Osteocyte (in vitro differentiated cells): ENCODE results near the gene CORO2B. TPM values are rescaled to one million over a fixed set of nuclear protein-coding genes. Genes with fewer than 3 reads are reported as not detected.

Experiments
- DNase-seq: peaks from one replicate; pipeline ENCODE4 v3.0.0; 2021; ENCODE audit warnings: mixed read lengths; ENCODE audit not compliant: unreplicated experiment; ENCODE audit errors: extremely low spot score
- H3K27ac Mint-ChIP-seq: one replicate; pipeline ENCODE4 v1.8.0; 2021; ENCODE audit warnings: mild to moderate bottlenecking, mixed read lengths; ENCODE audit not compliant: unreplicated experiment
- H3K27me3 Mint-ChIP-seq: one replicate; pipeline ENCODE4 v1.8.0; 2021; ENCODE audit warnings: mixed read lengths; ENCODE audit not compliant: unreplicated experiment
- H3K36me3 Mint-ChIP-seq: one replicate; pipeline ENCODE4 v1.8.0; 2021; ENCODE audit warnings: mixed read lengths; ENCODE audit not compliant: unreplicated experiment
- H3K4me1 Mint-ChIP-seq: one replicate; pipeline ENCODE4 v1.8.0; 2021; ENCODE audit warnings: mixed read lengths; ENCODE audit not compliant: unreplicated experiment
- H3K4me3 Mint-ChIP-seq: one replicate; pipeline ENCODE4 v1.8.0; 2021; ENCODE audit warnings: mild to moderate bottlenecking, moderate library complexity, mixed read lengths; ENCODE audit not compliant: unreplicated experiment
- H3K9me3 Mint-ChIP-seq: one replicate; pipeline ENCODE4 v1.8.0; 2021; ENCODE audit warnings: mixed read lengths; ENCODE audit not compliant: unreplicated experiment
- CTCF ChIP-seq: fragments of 200-600 bp; sonication (generic); IDR thresholded peaks from 2 replicates; pipeline ENCODE4 v1.5.0; 2021; ENCODE audit warnings: antibody characterized with exemption, mild to moderate bottlenecking, moderate library complexity
- total RNA-seq: library from RNA; stranded (reverse); gene quantifications from 2 replicates; pipeline ENCODE4 v1.2.1, GENCODE V29; 2021

CORO2B gene
- total RNA-seq, 1 donor from 2014 or later: 22.6 TPM

- peaks cover 5% of the 10 kb centered on the region for H3K9me3 Mint-ChIP-seq
These were observed 195.9 kb downstream of the CORO2B start for GRCh38 chr15:68774521-68775235.

GRCh38 chr15:68775236-68775577 is 196.4 kb downstream of the CORO2B start:
- Mint-ChIP-seq H3K9me3 (peaks cover 5% of the 10 kb centered on the region), H3K27ac (no peak overlapping the region), H3K4me3 (no peak overlapping the region), H3K4me1 (no peaks in the 10 kb centered on the region), H3K27me3 (peaks cover 6% of the 10 kb centered on the region), H3K36me3 (peaks cover 28% of the 10 kb centered on the region)
- DNase-seq: peak; percentile 36
- TF ChIP-seq CTCF: no peak

More at GRCh38 chr15:68774521-68775235, 195.9 kb downstream of the CORO2B start:
- Mint-ChIP-seq H3K27me3 (peaks cover 6% of the 10 kb centered on the region), H3K4me3 (no peak overlapping the region), H3K4me1 (no peaks in the 10 kb centered on the region), H3K36me3 (peaks cover 24% of the 10 kb centered on the region), H3K27ac (no peak overlapping the region)
- no peak for TF ChIP-seq CTCF
- peak; percentile 54 for DNase-seq

- peaks cover 5% of the 10 kb centered on the region for H3K9me3 Mint-ChIP-seq
- H3K27me3 Mint-ChIP-seq: peaks cover 6% of the 10 kb centered on the region
- peaks cover 33% of the 10 kb centered on the region for H3K36me3 Mint-ChIP-seq
- H3K4me1 Mint-ChIP-seq: no peaks in the 10 kb centered on the region
- DNase-seq: peak; percentile 56
- no peak overlapping the region for H3K4me3 Mint-ChIP-seq
- TF ChIP-seq CTCF: no peak
- no peak overlapping the region for H3K27ac Mint-ChIP-seq
These were observed 197.1 kb downstream of the CORO2B start for GRCh38 chr15:68775671-68776476.

- Mint-ChIP-seq H3K36me3 (peaks cover 35% of the 10 kb centered on the region), H3K27me3 (peaks cover 5% of the 10 kb centered on the region), H3K4me3 (no peak overlapping the region), H3K4me1 (no peaks in the 10 kb centered on the region), H3K9me3 (peaks cover 5% of the 10 kb centered on the region), H3K27ac (no peak overlapping the region)
- DNase-seq: peak; percentile 59
- TF ChIP-seq CTCF: no peak
These were observed 197.9 kb downstream of the CORO2B start for GRCh38 chr15:68776477-68777270.

Other genes starting within 250 kb of the CORO2B start
- gene ITGA11, start 146.8 kb upstream of the CORO2B start, total RNA-seq: 1,149 and 1,161 TPM in 2 replicates
- gene ANP32A, start 241.9 kb downstream of the CORO2B start, total RNA-seq: 155 and 159 TPM in 2 replicates